Coronary artery (tissue), 2 donors: ENCODE data around the gene FAM149B1.

Experiments used
- DNase-seq: peaks from one replicate; pipeline ENCODE4 v3.0.0-alpha.2; 2017; ENCODE audit warnings: low spot score
- H3K27ac ChIP-seq, 2 donors: fragments of 200-600 bp; sonication (generic); one replicate each; pipeline ENCODE4 v1.5.1; 2016 to 2019
- H3K4me3 ChIP-seq: fragments of 200-600 bp; sonication (generic); 2 replicates; pipeline ENCODE4 v1.5.1; 2016; ENCODE audit warnings: mild to moderate bottlenecking, moderate library complexity
- TF ChIP-seq, protein P1 (sequence below): fragments of 200-600 bp; sonication (generic); IDR thresholded peaks from one replicate; pipeline ENCODE4 v1.5.1; 2019; ENCODE audit warnings: antibody characterized with exemption

The FAM149B1 gene

DNA sequence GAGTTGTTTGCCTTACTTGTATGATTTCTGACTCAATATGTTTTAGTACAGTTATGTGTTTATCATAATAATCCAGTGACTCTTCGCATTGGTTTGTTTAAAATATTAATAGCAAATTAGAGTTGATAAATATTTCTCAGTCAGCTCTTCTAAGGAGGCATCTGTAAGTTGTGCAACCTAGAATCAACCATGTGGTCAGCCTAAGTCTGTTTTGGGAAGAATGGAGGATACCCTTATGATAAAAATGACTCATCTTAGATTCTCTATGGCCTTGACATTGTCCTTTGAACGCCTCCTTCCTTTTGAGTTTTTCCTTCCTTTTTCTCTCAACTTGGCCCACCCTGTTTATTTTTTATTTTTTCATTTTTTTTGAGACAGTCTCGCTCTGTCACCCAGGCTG lies 60.3 kb downstream of the FAM149B1 start:
- no peak for DNase-seq
- Histone ChIP-seq H3K4me3 (no peak overlapping the region), H3K27ac (no peak overlapping the region)
- TF ChIP-seq, protein P1, sequence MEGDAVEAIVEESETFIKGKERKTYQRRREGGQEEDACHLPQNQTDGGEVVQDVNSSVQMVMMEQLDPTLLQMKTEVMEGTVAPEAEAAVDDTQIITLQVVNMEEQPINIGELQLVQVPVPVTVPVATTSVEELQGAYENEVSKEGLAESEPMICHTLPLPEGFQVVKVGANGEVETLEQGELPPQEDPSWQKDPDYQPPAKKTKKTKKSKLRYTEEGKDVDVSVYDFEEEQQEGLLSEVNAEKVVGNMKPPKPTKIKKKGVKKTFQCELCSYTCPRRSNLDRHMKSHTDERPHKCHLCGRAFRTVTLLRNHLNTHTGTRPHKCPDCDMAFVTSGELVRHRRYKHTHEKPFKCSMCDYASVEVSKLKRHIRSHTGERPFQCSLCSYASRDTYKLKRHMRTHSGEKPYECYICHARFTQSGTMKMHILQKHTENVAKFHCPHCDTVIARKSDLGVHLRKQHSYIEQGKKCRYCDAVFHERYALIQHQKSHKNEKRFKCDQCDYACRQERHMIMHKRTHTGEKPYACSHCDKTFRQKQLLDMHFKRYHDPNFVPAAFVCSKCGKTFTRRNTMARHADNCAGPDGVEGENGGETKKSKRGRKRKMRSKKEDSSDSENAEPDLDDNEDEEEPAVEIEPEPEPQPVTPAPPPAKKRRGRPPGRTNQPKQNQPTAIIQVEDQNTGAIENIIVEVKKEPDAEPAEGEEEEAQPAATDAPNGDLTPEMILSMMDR: no peak

DNA sequence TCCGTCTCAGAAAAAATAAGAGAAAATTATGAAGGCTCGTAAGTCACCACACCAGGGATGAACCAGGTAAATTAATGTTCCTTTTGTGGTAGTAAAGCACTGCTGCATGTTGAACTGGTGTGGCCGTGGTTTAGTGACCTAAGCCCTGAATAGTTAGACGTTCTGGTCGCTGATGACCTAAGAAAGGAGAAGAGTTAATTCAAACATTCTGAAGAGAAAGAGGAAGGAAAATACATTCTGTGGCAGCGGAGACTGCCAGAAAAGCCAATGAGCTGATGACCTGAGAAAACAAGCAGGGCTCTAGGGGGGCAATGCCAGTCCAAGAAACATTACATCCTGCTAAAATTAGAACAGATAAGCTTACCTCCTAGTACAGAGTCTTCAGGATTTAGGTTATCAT lies 61.6 kb downstream of the FAM149B1 start:
- Histone ChIP-seq H3K4me3 (no peak overlapping the region), H3K27ac (no peak overlapping the region)
- TF ChIP-seq, protein P1: no peak
- DNase-seq: no peak

DNA sequence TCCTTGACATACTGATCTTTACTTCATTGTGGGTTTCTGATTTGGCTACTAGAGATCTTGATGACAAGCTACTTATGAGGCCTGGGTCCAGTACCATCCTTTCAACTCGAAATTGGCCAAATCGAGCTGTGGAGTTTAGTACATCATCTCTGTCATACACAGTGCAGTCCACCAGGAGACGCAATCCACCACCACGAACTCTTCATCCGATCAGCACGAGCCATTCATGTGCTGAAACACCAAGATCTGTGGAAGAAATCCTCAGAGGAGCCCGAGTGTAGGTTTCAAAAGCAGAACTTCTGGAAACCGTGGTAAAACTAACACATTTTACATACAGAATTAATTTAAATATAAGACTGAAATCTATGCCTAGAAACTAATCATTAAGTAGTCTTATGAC lies 65.0 kb downstream of the FAM149B1 start:
- no peak for DNase-seq
- TF ChIP-seq, protein P1: no peak
- H3K4me3 ChIP-seq: no peak overlapping the region
- H3K27ac ChIP-seq: no peak overlapping the region

DNA sequence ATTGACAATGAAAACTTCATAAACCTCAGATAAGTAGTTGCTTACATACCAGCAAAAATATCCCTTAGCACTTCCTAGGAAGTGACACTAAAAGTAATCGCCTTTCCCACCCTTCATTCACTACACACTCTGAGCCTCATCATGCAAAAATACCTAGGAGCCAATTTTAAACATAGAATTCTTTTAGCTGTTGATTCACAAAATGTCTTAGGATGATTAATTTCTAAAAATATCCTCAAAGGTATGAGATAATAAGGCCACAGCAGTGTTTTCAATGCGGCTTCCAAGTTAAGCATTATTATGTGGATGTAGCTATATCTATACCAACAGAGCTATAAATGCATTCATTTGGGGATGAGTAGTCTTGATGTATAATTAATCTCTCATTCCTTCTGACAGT lies 66.0 kb downstream of the FAM149B1 start:
- H3K27ac ChIP-seq: no peak overlapping the region
- DNase-seq: no peak
- TF ChIP-seq, protein P1: no peak

DNA sequence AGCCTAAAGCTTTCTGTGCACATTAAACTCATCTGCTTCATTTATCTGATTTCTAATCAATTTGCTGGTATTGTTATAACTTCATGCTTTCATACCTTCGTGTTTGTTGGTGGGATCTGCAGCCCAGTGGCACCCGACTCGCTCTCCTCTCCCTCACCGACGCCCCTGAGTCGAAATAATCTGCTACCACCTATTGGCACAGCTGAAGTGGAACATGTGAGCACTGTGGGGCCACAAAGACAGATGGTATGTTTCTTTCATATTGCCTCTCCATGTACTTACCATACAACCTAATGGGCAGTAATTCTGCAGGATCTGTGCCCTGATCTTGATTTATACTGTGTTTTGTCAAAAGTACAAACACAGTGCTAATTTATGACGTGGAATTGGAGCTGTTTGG lies 66.8 kb downstream of the FAM149B1 start:
- Histone ChIP-seq H3K27ac (no peak overlapping the region), H3K4me3 (no peak overlapping the region)
- DNase-seq: no peak
- TF ChIP-seq, protein P1: no peak

More for the DNA sequence above, 66.0 kb downstream of the FAM149B1 start:
- H3K4me3 ChIP-seq: no peak overlapping the region

DNA sequence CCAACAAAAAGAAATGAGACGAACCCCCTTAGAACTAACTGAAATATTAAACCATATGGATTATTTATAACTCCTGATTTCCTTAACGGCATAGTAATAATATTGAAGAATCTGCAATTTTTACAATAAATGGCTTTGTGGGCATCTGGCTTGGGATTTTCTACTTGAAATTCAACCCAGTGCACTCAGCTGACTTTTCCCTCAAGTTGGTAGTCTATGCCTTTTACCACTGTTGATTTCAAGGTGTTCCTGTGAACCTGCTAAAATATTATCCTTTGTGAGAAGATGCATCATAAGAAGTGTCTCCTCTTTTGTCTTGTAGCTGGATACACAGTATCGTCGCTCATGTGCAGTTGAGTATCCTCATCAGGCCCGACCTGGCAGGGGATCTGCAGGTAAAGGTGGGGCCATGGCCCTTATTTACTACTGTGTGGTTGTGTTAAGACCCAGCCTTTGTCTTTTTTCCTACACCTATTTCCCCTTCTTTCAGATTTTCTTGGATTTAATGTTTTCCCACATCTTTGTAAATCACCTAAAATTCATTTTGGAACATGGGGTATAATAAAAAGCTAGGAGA lies 71.2 kb downstream of the FAM149B1 start:
- H3K27ac ChIP-seq: no peak overlapping the region
- H3K4me3 ChIP-seq: no peak overlapping the region
- TF ChIP-seq, protein P1: no peak
- DNase-seq: no peak

DNA sequence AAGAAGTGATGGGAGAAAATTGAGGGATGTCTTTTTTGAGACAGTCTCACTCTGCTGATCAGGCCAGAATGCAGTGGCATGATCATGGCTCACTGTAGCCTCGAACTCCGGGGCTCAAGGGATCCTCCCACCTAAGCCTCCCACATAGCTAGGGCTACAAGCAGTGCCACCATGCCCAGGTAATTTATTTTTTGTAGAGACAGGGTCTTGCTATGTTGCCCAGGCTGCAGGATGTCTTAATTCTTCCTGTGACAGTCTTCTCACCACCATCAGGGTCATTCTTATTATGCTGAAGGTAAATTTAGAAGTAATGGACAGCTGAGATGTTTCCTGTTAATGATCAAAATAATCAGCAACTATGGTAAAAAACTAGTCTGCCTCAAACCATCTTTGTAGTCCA lies 72.0 kb downstream of the FAM149B1 start:
- Histone ChIP-seq H3K27ac (no peak overlapping the region), H3K4me3 (no peak overlapping the region)
- no peak for DNase-seq
- TF ChIP-seq, protein P1: no peak
